Subcutaneous adipose tissue (tissue), 4 donors: ENCODE data around the gene SMURF1. TPM values are rescaled to one million over a fixed set of nuclear protein-coding genes. Genes with fewer than 3 reads are reported as not detected.

ENCODE experiments used
- total RNA-seq, 4 donors: library from RNA; depleted of rRNA; stranded (reverse); fragments of >200 nt; gene quantifications; one replicate each; pipeline ENCODE4 v1.1.0, GENCODE V29; 2016
- TF ChIP-seq, protein P1 (sequence below): fragments of 450-650 bp; IDR thresholded peaks from one replicate; pipeline ENCODE4 v1.5.1; 2016; ENCODE audit warnings: low read depth, mild to moderate bottlenecking, control low read depth, antibody characterized with exemption, moderate library complexity

SMURF1 gene
- total RNA-seq, 4 donors from 2014 or later, result 24.0 to 49.4 (median 25.2) TPM

- TF ChIP-seq, protein P1, sequence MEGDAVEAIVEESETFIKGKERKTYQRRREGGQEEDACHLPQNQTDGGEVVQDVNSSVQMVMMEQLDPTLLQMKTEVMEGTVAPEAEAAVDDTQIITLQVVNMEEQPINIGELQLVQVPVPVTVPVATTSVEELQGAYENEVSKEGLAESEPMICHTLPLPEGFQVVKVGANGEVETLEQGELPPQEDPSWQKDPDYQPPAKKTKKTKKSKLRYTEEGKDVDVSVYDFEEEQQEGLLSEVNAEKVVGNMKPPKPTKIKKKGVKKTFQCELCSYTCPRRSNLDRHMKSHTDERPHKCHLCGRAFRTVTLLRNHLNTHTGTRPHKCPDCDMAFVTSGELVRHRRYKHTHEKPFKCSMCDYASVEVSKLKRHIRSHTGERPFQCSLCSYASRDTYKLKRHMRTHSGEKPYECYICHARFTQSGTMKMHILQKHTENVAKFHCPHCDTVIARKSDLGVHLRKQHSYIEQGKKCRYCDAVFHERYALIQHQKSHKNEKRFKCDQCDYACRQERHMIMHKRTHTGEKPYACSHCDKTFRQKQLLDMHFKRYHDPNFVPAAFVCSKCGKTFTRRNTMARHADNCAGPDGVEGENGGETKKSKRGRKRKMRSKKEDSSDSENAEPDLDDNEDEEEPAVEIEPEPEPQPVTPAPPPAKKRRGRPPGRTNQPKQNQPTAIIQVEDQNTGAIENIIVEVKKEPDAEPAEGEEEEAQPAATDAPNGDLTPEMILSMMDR, result no peak
These were observed 115.5 kb downstream of the SMURF1 start for GRCh38 chr7:99028261-99028973.

- TF ChIP-seq, protein P1, result no peak
These were observed 116.1 kb downstream of the SMURF1 start for GRCh38 chr7:99027841-99028240.

GRCh38 chr7:99027241-99027640 is 116.7 kb downstream of the SMURF1 start:
- TF ChIP-seq, protein P1, result no peak

- TF ChIP-seq, protein P1, result no peak
These were observed 119.8 kb downstream of the SMURF1 start for GRCh38 chr7:99024066-99024465.

DNA sequence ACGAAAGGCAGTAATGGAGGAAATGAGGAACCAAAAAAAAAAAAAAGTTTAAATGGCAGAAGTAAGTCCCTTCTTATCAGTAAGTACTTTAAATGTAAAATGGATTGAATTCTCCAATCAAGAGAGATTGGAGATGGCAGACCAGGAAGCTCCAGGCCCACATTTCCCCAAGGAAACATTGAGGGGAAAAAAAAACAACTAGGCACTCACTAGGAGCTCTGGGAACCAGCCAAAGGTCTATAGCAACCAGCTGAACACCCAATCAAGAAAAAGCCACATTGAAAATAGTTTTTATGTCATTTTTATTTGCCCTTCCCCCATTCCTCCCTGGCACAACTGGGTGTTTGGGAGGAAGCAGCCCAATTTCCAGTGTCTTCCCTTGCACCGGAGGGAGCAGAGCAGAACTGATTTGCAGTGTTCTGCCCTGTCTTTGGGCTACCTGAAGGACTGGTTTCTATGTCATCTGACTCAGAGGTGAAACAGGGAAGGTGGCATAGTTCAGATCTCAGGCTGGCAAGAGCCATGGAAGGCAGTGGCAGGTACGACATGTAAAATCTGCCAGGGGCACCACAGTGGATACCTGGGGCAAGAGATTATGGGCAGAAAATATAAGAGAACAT is 121.9 kb downstream of the SMURF1 start:
- TF ChIP-seq, protein P1, result no peak

DNA sequence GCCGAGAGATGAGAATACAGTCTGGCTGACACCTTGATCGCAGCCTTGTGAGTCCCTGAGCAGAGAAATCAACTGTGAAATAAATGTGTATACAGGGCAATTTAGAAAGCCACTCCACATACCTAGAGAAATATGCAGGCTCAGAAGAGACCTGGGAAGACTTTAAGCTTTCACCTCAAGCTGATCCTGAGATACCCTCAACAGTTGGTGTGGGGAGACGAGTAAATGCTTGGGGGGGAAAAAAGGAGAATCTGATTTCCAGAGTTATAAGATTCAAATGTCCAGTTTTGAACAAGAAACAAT is 123.5 kb downstream of the SMURF1 start:
- TF ChIP-seq, protein P1, result no peak

DNA sequence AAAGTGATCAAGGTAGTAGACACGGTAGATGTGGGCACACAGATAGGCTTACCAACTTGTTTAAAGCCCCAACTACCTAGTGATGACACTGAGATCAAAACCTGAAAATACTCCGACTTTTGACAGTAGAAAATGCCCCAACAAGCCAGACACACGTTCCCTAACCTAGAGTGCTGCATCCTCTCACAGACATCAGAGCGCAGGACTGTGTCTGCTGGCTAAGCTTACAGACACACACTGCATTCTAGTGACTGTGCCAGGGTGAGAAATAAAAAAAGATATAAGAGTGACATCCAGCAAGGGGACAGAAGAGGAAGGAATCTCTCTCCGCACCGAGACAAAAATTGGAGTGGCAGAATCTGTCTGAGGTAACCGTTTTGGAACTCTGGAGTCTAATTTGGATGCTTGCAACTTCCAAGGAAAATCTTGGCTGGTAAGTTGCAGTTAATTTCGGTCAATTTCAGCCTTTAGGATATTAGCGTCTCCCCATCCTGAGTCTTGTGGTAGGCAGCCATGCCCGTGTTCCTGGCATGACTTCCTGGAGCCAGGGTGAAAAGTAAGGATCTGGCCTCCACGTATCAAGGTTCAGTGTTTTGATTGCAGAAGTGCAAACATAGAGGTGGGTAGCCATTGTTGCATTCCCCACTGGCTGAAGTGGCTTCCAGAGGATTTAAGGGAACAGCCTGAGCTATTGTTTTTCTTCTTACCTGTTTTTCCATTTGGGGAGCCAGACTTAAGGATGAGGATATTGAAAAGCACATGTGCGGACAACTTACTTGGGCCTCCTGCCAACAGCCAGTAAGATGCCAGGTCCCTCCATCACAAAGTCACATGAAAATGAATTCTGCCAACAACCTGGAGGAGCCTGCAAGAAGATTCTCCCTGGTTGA is 124.1 kb downstream of the SMURF1 start:
- TF ChIP-seq, protein P1, result no peak
